ENCODE results near the gene SORCS2.

The SORCS2 gene

GRCh38 chr4:7687006-7687405, 494.7 kb downstream of the SORCS2 start:
- Histone ChIP-seq H3K4me3 (ENCODE audit: low read length) (no peak overlapping the region), H3K9ac (ENCODE audit: low read length) (no peak overlapping the region), H3K36me3 (replicated peaks; ENCODE audit: low read depth, low read length) (no peaks in the 10 kb centered on the region), H4K20me1 (ENCODE audit: insufficient read depth, low read length) (no peaks in the 10 kb centered on the region; the same call in 1 of the 2 replicates), H3K27me3 (ENCODE audit: low read depth, low read length) (peaks cover 18% of the 10 kb centered on the region; the same call in 1 of the 2 replicates), H3K79me2 (ENCODE audit: low read length) (no peaks in the 10 kb centered on the region), H3K4me2 (ENCODE audit: low read length) (no peak overlapping the region), H2AFZ (ENCODE audit: low read depth, low read length) (no peak overlapping the region), H3K27ac (ENCODE audit: low read length) (no peak overlapping the region), H3K4me1 (ENCODE audit: low read length) (no peaks in the 10 kb centered on the region), H3K9me3 (ENCODE audit: insufficient read depth, low read length) (no peaks in the 10 kb centered on the region)
- TF ChIP-seq CTCF (IDR thresholded peaks at IDR 0.05; ENCODE audit: low read depth, low read length) (no peak), EZH2phosphoT487 (IDR thresholded peaks at IDR 0.05; ENCODE audit: low read depth) (no peak)

GRCh38 chr4:7687796-7688195, 495.5 kb downstream of the SORCS2 start:
- Histone ChIP-seq H3K79me2 (ENCODE audit: low read length) (no peaks in the 10 kb centered on the region), H2AFZ (ENCODE audit: low read depth, low read length) (no peak overlapping the region), H3K4me3 (ENCODE audit: low read length) (no peak overlapping the region), H3K27ac (ENCODE audit: low read length) (no peak overlapping the region), H4K20me1 (ENCODE audit: insufficient read depth, low read length) (no peaks in the 10 kb centered on the region), H3K9me3 (ENCODE audit: insufficient read depth, low read length) (no peaks in the 10 kb centered on the region), H3K27me3 (ENCODE audit: low read depth, low read length) (peaks cover 10% of the 10 kb centered on the region; the same call in 1 of the 2 replicates), H3K36me3 (replicated peaks; ENCODE audit: low read depth, low read length) (no peaks in the 10 kb centered on the region), H3K4me1 (ENCODE audit: low read length) (no peaks in the 10 kb centered on the region), H3K4me2 (ENCODE audit: low read length) (no peak overlapping the region), H3K9ac (ENCODE audit: low read length) (no peak overlapping the region)
- TF ChIP-seq EZH2phosphoT487 (IDR thresholded peaks at IDR 0.05; ENCODE audit: low read depth) (no peak), CTCF (IDR thresholded peaks at IDR 0.05; ENCODE audit: low read depth, low read length) (no peak)

- Histone ChIP-seq H3K9me3 (ENCODE audit: insufficient read depth, low read length) (no peaks in the 10 kb centered on the region), H3K4me2 (ENCODE audit: low read length) (no peak overlapping the region), H3K4me1 (ENCODE audit: low read length) (no peaks in the 10 kb centered on the region), H3K79me2 (ENCODE audit: low read length) (no peaks in the 10 kb centered on the region), H2AFZ (ENCODE audit: low read depth, low read length) (no peak overlapping the region), H3K27me3 (ENCODE audit: low read depth, low read length) (no peaks in the 10 kb centered on the region; the same call in 1 of the 2 replicates), H3K36me3 (replicated peaks; ENCODE audit: low read depth, low read length) (no peaks in the 10 kb centered on the region), H4K20me1 (ENCODE audit: insufficient read depth, low read length) (no peaks in the 10 kb centered on the region), H3K4me3 (ENCODE audit: low read length) (no peak overlapping the region), H3K9ac (ENCODE audit: low read length) (no peak overlapping the region), H3K27ac (ENCODE audit: low read length) (no peak overlapping the region)
- TF ChIP-seq EZH2phosphoT487 (IDR thresholded peaks at IDR 0.05; ENCODE audit: low read depth), result no peak
- TF ChIP-seq CTCF (IDR thresholded peaks at IDR 0.05; ENCODE audit: low read depth, low read length), result no peak
Measured at GRCh38 chr4:7689773-7690693, 497.7 kb downstream of the SORCS2 start.

- Histone ChIP-seq H3K36me3 (replicated peaks; ENCODE audit: low read depth, low read length) (no peaks in the 10 kb centered on the region), H3K79me2 (ENCODE audit: low read length) (no peaks in the 10 kb centered on the region), H3K27me3 (ENCODE audit: low read depth, low read length) (no peaks in the 10 kb centered on the region; the same call in 1 of the 2 replicates), H3K4me3 (ENCODE audit: low read length) (no peak overlapping the region), H3K9ac (ENCODE audit: low read length) (no peak overlapping the region), H3K27ac (ENCODE audit: low read length) (no peak overlapping the region), H3K9me3 (ENCODE audit: insufficient read depth, low read length) (no peaks in the 10 kb centered on the region), H2AFZ (ENCODE audit: low read depth, low read length) (no peak overlapping the region), H3K4me2 (ENCODE audit: low read length) (no peak overlapping the region), H4K20me1 (ENCODE audit: insufficient read depth, low read length) (no peaks in the 10 kb centered on the region), H3K4me1 (ENCODE audit: low read length) (no peaks in the 10 kb centered on the region)
- TF ChIP-seq CTCF (IDR thresholded peaks at IDR 0.05; ENCODE audit: low read depth, low read length) (no peak), EZH2phosphoT487 (IDR thresholded peaks at IDR 0.05; ENCODE audit: low read depth) (no peak)
Measured at GRCh38 chr4:7691061-7691460, 498.7 kb downstream of the SORCS2 start.
